ENCODE measurements around the gene IMMP2L.

Gene IMMP2L

DNA sequence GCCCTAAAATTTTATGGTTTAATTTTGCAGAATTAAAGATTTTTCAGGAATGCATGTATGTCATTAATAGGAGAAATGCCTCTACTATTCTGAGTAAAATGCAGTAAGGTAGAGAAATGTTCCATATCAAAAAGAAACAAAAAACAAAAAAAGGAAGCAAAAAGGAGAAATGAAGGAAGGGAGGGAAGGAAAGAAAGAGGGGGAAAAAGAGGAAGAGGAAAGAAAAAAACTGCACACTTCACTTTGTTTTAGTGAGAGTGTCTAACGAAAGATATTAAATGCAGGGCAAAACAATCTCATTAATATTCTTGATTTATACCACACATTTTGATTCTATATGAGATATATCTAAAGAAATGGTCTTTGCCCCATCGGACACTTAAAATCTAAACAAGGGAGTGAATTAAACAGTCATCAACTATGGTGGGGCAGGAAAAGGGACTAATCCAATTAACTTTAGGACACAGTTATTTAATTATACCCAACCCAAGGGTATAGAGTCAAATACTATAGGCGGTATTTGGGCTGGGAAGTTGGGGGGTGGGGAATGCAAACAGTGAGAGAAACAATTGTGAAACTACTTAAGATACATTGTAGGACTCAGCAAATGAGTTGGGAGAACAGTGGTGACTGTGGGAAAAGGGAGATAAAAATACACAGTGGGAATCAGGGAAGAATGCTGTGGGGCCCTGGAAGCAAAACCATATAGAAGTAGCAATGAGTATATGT is 27.0 kb downstream of the IMMP2L start:
- TF ChIP-seq, protein P1, sequence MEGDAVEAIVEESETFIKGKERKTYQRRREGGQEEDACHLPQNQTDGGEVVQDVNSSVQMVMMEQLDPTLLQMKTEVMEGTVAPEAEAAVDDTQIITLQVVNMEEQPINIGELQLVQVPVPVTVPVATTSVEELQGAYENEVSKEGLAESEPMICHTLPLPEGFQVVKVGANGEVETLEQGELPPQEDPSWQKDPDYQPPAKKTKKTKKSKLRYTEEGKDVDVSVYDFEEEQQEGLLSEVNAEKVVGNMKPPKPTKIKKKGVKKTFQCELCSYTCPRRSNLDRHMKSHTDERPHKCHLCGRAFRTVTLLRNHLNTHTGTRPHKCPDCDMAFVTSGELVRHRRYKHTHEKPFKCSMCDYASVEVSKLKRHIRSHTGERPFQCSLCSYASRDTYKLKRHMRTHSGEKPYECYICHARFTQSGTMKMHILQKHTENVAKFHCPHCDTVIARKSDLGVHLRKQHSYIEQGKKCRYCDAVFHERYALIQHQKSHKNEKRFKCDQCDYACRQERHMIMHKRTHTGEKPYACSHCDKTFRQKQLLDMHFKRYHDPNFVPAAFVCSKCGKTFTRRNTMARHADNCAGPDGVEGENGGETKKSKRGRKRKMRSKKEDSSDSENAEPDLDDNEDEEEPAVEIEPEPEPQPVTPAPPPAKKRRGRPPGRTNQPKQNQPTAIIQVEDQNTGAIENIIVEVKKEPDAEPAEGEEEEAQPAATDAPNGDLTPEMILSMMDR (IDR thresholded peaks at IDR 0.05): no peak
- Histone ChIP-seq H3K36me3 (no peaks in the 10 kb centered on the region), H3K4me3 (ENCODE audit: low read depth in 1 of 2, low read length in 1 of 2) (no peak overlapping the region), H3K9me3 (no peaks in the 10 kb centered on the region), H3K4me1 (ENCODE audit: control insufficient read depth in 1 of 2, insufficient read depth in 1 of 2, low read depth in 1 of 2, low read length in 1 of 2) (no peaks in the 10 kb centered on the region), H3K27me3 (no peaks in the 10 kb centered on the region), H3K27ac (no peak overlapping the region)

DNA sequence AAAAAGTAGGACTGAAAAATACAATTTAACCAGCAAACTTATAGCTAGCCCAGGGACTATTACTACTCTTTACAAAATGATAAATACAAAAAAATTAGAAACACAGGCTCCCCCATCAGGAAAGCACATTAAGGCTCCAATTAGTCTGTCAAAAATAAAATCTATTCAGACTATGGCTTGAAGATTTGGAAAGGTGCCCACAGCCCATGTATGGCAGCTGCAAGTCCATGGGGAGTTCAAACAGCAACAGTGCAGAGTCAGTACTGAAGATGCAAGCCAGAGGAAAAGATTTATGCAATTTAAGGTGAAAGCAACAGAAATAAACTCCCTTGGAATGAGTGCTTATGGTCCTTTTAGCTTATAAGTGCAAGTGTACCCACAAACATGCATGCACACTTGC is 29.7 kb downstream of the IMMP2L start:
- Histone ChIP-seq H3K4me1 (ENCODE audit: control insufficient read depth in 1 of 2, insufficient read depth in 1 of 2, low read depth in 1 of 2, low read length in 1 of 2) (no peaks in the 10 kb centered on the region), H3K27ac (no peak overlapping the region), H3K27me3 (no peaks in the 10 kb centered on the region), H3K36me3 (no peaks in the 10 kb centered on the region), H3K4me3 (ENCODE audit: low read depth in 1 of 2, low read length in 1 of 2) (no peak overlapping the region), H3K9me3 (no peaks in the 10 kb centered on the region)
- TF ChIP-seq, protein P1 (IDR thresholded peaks at IDR 0.05): no peak

DNA sequence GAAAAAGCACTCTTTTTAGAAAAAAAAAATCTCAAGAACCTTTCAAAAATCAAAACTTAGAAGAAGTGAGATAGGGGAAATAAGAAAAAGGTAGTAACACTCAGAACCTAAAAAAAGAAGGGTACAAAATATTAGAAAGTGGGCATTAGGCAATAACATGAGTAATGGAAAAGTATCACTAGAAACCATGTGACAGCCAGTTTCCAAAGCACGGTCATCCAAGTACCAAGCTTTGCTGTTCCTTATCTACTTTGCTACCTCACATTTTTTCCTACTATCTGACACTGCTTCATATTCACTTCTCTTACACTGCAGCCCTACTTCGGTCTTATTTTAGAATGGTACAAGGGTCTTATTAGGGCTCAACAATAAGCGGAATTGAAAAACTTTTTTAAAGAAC is 30.3 kb downstream of the IMMP2L start:
- no peak overlapping the region for H3K4me3 ChIP-seq (ENCODE audit: low read depth in 1 of 2, low read length in 1 of 2)
- H3K27ac ChIP-seq: no peak overlapping the region
- TF ChIP-seq, protein P1 (IDR thresholded peaks at IDR 0.05): no peak
- no peaks in the 10 kb centered on the region for H3K9me3 ChIP-seq
- no peaks in the 10 kb centered on the region for H3K27me3 ChIP-seq
- H3K4me1 ChIP-seq (ENCODE audit: control insufficient read depth in 1 of 2, insufficient read depth in 1 of 2, low read depth in 1 of 2, low read length in 1 of 2): no peaks in the 10 kb centered on the region
- H3K36me3 ChIP-seq: no peaks in the 10 kb centered on the region

DNA sequence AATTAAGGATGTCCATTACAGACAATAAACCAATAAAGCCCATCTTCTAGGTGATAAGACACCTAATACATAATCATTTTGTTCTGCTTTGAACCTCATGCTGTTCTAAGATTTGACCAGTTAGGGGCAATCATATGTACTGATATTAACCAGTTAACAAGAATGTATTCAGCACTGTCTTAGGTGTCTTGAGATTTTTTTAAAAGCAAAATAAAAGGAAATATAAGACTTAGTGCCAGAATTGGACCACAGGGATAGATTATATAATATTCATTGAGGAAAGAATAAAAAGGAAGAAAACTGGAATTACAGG is 32.0 kb downstream of the IMMP2L start:
- no peaks in the 10 kb centered on the region for H3K9me3 ChIP-seq
- H3K4me1 ChIP-seq (ENCODE audit: control insufficient read depth in 1 of 2, insufficient read depth in 1 of 2, low read depth in 1 of 2, low read length in 1 of 2): no peaks in the 10 kb centered on the region
- TF ChIP-seq, protein P1 (IDR thresholded peaks at IDR 0.05): no peak

DNA sequence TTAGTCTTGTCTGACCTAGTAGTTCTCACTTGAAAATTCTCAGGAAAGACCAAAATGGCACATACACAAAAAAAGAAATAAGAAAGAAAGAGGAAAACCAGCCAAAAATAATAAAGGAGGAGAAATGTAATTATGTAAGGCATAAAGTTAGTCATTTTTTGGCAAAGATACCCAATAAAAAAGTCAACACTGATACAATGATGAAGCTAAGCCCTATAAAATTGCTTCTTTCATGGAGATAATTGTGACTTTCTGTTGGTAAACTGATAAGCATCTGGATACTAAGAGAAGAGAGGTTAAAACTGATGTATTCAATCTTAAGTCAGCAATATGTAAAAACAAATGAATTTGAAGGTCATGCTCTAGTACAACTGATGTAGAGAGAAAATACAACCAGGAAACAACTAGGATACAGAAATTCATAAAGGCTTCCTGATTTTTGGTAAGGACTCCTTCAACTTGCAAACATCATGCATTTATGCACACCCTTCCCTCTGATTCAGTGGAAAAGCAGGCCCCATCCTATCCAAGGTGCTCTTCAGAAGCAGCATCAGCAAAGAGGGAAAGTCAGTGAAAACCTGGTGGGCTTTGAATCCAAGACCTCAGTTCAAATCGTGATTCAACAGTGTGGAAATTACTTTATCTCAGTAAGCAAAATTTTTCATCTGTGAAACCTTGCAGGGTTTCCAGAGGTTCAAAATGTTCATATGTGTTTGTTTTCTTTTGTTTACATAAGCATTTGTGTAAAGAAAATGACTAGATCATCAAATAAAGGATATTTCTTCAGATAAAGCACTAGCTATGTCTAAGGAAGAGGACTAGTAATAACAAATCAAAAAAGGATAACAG is 32.6 kb downstream of the IMMP2L start:
- no peaks in the 10 kb centered on the region for H3K9me3 ChIP-seq
- H3K36me3 ChIP-seq: no peaks in the 10 kb centered on the region
- no peaks in the 10 kb centered on the region for H3K27me3 ChIP-seq
- no peaks in the 10 kb centered on the region for H3K4me1 ChIP-seq (ENCODE audit: control insufficient read depth in 1 of 2, insufficient read depth in 1 of 2, low read depth in 1 of 2, low read length in 1 of 2)
- no peak overlapping the region for H3K27ac ChIP-seq
- H3K4me3 ChIP-seq (ENCODE audit: low read depth in 1 of 2, low read length in 1 of 2): no peak overlapping the region
- TF ChIP-seq, protein P1 (IDR thresholded peaks at IDR 0.05): no peak

More for the DNA sequence above, 32.0 kb downstream of the IMMP2L start:
- Histone ChIP-seq H3K27ac (no peak overlapping the region), H3K4me3 (ENCODE audit: low read depth in 1 of 2, low read length in 1 of 2) (no peak overlapping the region), H3K36me3 (no peaks in the 10 kb centered on the region), H3K27me3 (no peaks in the 10 kb centered on the region)
